ENCODE results near the gene FBXW10B.

DNA sequence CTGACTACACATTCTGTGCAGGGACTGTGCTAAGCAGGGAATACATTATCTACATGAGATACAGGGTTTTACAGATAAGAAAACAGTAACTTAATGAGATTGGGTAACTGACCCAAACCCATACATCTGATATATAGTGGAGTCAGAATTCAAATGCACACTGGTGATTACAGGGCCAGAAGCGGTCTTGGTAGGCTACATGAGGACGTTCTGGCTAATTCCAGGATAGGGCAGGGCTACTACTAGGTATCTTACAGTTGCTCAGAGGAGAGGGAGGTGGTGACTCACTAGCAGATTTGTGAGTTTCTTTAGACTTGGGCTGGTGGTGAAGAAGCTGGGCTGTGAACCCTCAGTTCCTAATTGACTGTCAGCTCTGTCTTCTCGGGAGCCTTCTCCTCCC is 43.2 kb upstream of the FBXW10B start:
- TF ChIP-seq CTCF (conservative IDR thresholded peaks at IDR 0.05; ENCODE audit: low read depth, low read length) (no peak), EZH2 (IDR thresholded peaks at IDR 0.05; ENCODE audit: borderline replicate concordance, low read depth, low read length, poor library complexity, severe bottlenecking) (no peak)
